Measurements from ENCODE around the gene OCA2. TPM values are rescaled to one million over a fixed set of nuclear protein-coding genes. Genes with fewer than 3 reads are reported as not detected.

The OCA2 gene
- total and polyA plus RNA-seq, 2 of the 13 experiments (the other 11 are each of a cell fraction or from before 2014, with no cell fraction given) = 0.02 to 0.05 TPM

- peak; percentile 51 for TF ChIP-seq PAXIP1 (CRISPR knock-in tag; conservative IDR thresholded peaks at IDR 0.05)
- 0 out of 2 replicates have a peak, but pooled peaks have one; percentile 29 for TF ChIP-seq ZNF614 (CRISPR knock-in tag; IDR thresholded peaks at IDR 0.05; ENCODE audit: borderline replicate concordance)
Observed at GRCh38 chr15:28037969-28038590, 61.0 kb downstream of the OCA2 start (continued).

GRCh38 chr15:28033443-28033842 is 65.7 kb downstream of the OCA2 start:
- Histone ChIP-seq H3K9ac (ENCODE audit: insufficient read depth, low read depth, low read length) (no peak overlapping the region), H4K20me1 (ENCODE audit: insufficient read depth, low read length) (no peaks in the 10 kb centered on the region), H2AFZ (ENCODE audit: low read length) (no peak overlapping the region), H3K79me2 (ENCODE audit: insufficient read depth, low read length) (no peaks in the 10 kb centered on the region), H3K27me3 (ENCODE audit: control insufficient read depth in 1 of 2, insufficient read depth in 2 of 2, low read length in 2 of 2) (no peaks in the 10 kb centered on the region; a peak in 1 of 5 replicates), H3K9me3 (ENCODE audit: low read length) (no peaks in the 10 kb centered on the region), H3K36me3 (replicated peaks in 1 of 2; ENCODE audit: control insufficient read depth in 1 of 2, insufficient read depth in 2 of 2, low read length in 2 of 2) (no peaks in the 10 kb centered on the region), H3K4me2 (ENCODE audit: low read depth, low read length) (no peak overlapping the region), H3K4me1 (ENCODE audit: insufficient read depth, low read length) (peaks cover 15% of the 10 kb centered on the region), H3K27ac (ENCODE audit: extremely low read length, insufficient read depth, low read length) (no peak overlapping the region), H3K4me3 (replicated peaks in 1 of 3; ENCODE audit: insufficient read depth in 1 of 3, low read depth in 2 of 3, low read length in 3 of 3) (no peak overlapping the region)
- BruUV-seq (replicated peaks) = no TSS peak
- ChIA-PET CTCF (ENCODE audit: low intra/inter-chr PET ratio, low total read pairs) (no interaction called here), POLR2A (no interaction called here)
- intact Hi-C loops (cut with micrococcal nuclease; ENCODE audit: unreplicated experiment) (no loop called here), in situ Hi-C loops (cut with HindIII; ENCODE audit: extremely low pct_ligation_motif_present, low pct_unique_long_range_greater_than_20kb) (no loop called here)
- no peak for DNase-seq (ENCODE audit: low spot score)
- 40% methylated on average over 3 of the region's 3 CpGs for whole genome bisulfite sequencing (ENCODE audit: low lambda C conversion rate)
- 0 out of 3 replicates have a peak, but pooled peaks have one; percentile 26 for ATAC-seq
- no peak for TF ChIP-seq ZFP82 (CRISPR knock-in tag; IDR thresholded peaks at IDR 0.05; ENCODE audit: borderline replicate concordance)
- no peak for TF ChIP-seq CHD4 (IDR thresholded peaks at IDR 0.05; ENCODE audit: borderline replicate concordance, low read length)
- TF ChIP-seq ZNF263 (CRISPR knock-in tag; IDR thresholded peaks at IDR 0.05) = no peak
- TF ChIP-seq KLF12 (CRISPR knock-in tag; IDR thresholded peaks at IDR 0.05; ENCODE audit: borderline replicate concordance) = no peak
- TF ChIP-seq ERF (CRISPR knock-in tag; IDR thresholded peaks at IDR 0.05) = no peak
- no peak for FAIRE-seq

Measured in HepG2 (cell line).